Endothelial cell (in vitro differentiated cells): ENCODE measurements around the gene KDM4B. TPM values are rescaled to one million over a fixed set of nuclear protein-coding genes. Genes with fewer than 3 reads are reported as not detected.

Source experiments
- DNase-seq: peaks from one replicate; pipeline ENCODE4 v3.0.0; 2021; ENCODE audit warnings: low spot score
- H3K27ac Mint-ChIP-seq: one replicate; pipeline ENCODE4 v1.8.0; 2021; ENCODE audit warnings: mixed read lengths, inconsistent platforms; ENCODE audit not compliant: unreplicated experiment
- H3K27me3 Mint-ChIP-seq: one replicate; pipeline ENCODE4 v1.8.0; 2021; ENCODE audit warnings: mild to moderate bottlenecking, moderate library complexity, mixed read lengths, inconsistent platforms; ENCODE audit not compliant: unreplicated experiment
- H3K36me3 Mint-ChIP-seq: one replicate; pipeline ENCODE4 v1.8.0; 2021; ENCODE audit warnings: mild to moderate bottlenecking, low read depth, mixed read lengths, inconsistent platforms; ENCODE audit not compliant: unreplicated experiment
- H3K4me1 Mint-ChIP-seq: one replicate; pipeline ENCODE4 v1.8.0; 2021; ENCODE audit warnings: mild to moderate bottlenecking, mixed read lengths, inconsistent platforms; ENCODE audit not compliant: unreplicated experiment
- H3K4me3 Mint-ChIP-seq: one replicate; pipeline ENCODE4 v1.8.0; 2021; ENCODE audit warnings: mild to moderate bottlenecking, mixed read lengths, inconsistent platforms; ENCODE audit not compliant: unreplicated experiment
- H3K9me3 Mint-ChIP-seq: one replicate; pipeline ENCODE4 v1.8.0; 2021; ENCODE audit warnings: mixed read lengths, inconsistent platforms; ENCODE audit not compliant: unreplicated experiment
- CTCF ChIP-seq: fragments of 200-600 bp; sonication (generic); IDR thresholded peaks from one replicate; pipeline ENCODE4 v1.5.0; 2021; ENCODE audit warnings: antibody characterized with exemption; ENCODE audit not compliant: unreplicated experiment
- total RNA-seq: library from RNA; stranded (reverse); fragmentation: NEBNext Ultra II Directional; extraction: Animal tissue kit (Norgen Biotek cat#: 25700); gene quantifications from one replicate; pipeline ENCODE4 v1.2.1, GENCODE V29; 2021; ENCODE audit not compliant: unreplicated experiment

The KDM4B gene
- total RNA-seq, 1 donor from 2014 or later, result 42.4 TPM

GRCh38 chr19:5032101-5032967, 63.4 kb downstream of the KDM4B start:
- H3K27me3 Mint-ChIP-seq, result peaks cover 9% of the 10 kb centered on the region
- H3K4me3 Mint-ChIP-seq, result no peak overlapping the region
- no peak for DNase-seq
- H3K27ac Mint-ChIP-seq, result no peak overlapping the region
- no peaks in the 10 kb centered on the region for H3K4me1 Mint-ChIP-seq
- H3K9me3 Mint-ChIP-seq, result no peaks in the 10 kb centered on the region
- TF ChIP-seq CTCF, result no peak
- peaks cover 14% of the 10 kb centered on the region for H3K36me3 Mint-ChIP-seq

- no peak for DNase-seq
- no peak overlapping the region for H3K27ac Mint-ChIP-seq
- no peak overlapping the region for H3K4me3 Mint-ChIP-seq
- peaks cover 14% of the 10 kb centered on the region for H3K36me3 Mint-ChIP-seq
- no peaks in the 10 kb centered on the region for H3K9me3 Mint-ChIP-seq
- TF ChIP-seq CTCF, result no peak
- no peaks in the 10 kb centered on the region for H3K4me1 Mint-ChIP-seq
- H3K27me3 Mint-ChIP-seq, result peaks cover 9% of the 10 kb centered on the region
Observed at GRCh38 chr19:5035105-5035761, 66.3 kb downstream of the KDM4B start.

DNA sequence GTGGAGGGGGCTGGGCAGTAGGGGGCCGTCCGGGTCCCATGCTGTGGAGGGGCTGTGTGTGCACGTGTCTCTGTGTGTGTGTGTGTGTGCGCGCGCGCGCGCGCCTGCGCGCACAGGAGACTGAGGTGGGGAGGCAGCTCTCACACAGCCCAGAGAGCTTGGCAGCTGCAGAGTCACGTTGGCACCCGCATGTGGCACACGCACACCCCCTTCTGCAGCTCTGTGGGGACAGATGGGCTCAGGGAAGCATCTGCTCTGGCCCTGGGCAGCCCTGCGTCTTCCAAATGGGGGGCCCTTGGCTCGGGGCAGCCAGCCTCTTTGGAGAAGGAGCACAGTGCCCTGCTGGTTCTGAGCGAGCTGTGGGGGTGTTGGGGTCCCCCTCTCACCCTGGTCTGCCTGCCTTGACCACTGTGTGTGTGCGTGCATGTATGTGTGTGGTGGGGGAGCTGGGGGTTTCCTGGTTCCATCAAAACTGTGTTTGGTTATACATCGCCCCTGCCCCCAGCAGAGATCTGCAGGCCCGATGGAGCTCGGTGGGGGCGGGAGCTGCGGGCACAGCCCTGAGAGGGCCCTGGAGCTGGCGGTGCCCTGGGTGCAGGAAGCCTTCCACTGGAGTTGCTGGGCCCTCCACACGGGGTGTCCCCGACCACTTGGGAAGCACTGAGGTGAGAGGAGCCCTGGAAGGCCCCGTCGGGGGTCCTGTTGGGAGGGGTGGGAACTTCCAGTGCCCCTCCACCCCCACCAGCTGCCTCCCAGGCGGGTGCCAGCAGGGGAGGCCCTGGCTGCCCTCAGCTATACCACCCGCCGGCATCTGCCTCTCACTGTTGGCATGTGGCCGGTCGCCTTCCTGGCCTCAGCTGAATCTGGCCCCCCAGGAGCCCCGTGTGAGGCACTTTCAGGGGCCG, 67.1 kb downstream of the KDM4B start:
- Mint-ChIP-seq H3K27ac (no peak overlapping the region), H3K4me3 (no peak overlapping the region), H3K4me1 (no peaks in the 10 kb centered on the region), H3K27me3 (peaks cover 9% of the 10 kb centered on the region), H3K36me3 (peaks cover 14% of the 10 kb centered on the region), H3K9me3 (no peaks in the 10 kb centered on the region)
- no peak for DNase-seq
- no peak for TF ChIP-seq CTCF

GRCh38 chr19:5036698-5037563, 68.0 kb downstream of the KDM4B start:
- H3K9me3 Mint-ChIP-seq, result no peaks in the 10 kb centered on the region
- DNase-seq, result no peak
- peaks cover 11% of the 10 kb centered on the region for H3K27me3 Mint-ChIP-seq
- H3K4me3 Mint-ChIP-seq, result peak overlapping the region; percentile 60
- H3K36me3 Mint-ChIP-seq, result peaks cover 14% of the 10 kb centered on the region
- TF ChIP-seq CTCF, result no peak
- H3K27ac Mint-ChIP-seq, result no peak overlapping the region
- no peaks in the 10 kb centered on the region for H3K4me1 Mint-ChIP-seq
